NCI-H1092 (cell line): ENCODE results near the gene TYK2.
"Not testable (repeated sequence)": the region's sequence is repeated elsewhere in the genome, so short reads cannot be mapped to it uniquely, and the experiment has no call there.

Experiments used
- DNase-seq: peaks from one replicate; lab custom pipeline; 2025; lab: John Stamatoyannopoulos, UW

Gene TYK2

DNA sequence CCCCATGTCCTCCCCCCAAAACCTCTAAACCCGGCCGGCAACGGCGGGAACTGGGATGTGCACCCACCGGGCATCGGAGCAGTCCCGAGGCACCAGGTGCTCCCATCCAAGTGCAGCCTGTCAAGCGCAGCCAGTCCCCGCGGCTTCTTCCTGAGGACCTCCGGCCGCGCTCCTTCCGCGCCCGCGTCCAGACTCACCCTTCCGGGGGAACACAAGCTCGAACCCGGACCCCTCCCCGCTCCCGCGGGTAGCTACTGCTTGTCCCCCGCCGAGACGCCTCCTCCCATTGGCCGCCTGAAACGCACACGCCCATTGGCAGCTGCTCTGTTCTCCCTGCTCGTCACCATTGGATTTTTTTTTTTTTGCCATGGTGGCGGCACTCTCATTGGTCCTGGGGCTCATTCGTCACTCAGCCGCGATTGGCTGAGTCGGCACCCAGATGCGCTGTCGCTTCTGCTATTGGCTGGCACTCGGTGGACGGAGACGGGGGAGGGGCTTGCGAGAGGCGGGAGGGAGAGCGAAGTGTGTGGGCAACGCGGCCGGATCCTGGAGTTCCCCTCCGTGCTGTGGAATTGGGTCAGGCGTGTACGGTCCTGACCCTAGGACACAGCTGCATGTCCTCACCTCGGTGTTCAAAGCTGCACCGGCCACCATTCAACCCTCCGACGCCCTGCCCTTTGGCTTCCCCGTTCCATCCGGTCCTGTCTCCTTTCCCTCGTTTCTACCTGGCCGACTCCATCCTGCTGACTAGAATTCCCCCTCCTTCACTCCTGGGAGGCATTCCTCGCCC is at the start of gene TYK2:
Gene TYK2, minus strand, starts transcription at position 260 of the 790 bp plus-strand sequence. CDS start 2,166 bp downstream, outside the sequence.
- peak; percentile 99 for DNase-seq

DNA sequence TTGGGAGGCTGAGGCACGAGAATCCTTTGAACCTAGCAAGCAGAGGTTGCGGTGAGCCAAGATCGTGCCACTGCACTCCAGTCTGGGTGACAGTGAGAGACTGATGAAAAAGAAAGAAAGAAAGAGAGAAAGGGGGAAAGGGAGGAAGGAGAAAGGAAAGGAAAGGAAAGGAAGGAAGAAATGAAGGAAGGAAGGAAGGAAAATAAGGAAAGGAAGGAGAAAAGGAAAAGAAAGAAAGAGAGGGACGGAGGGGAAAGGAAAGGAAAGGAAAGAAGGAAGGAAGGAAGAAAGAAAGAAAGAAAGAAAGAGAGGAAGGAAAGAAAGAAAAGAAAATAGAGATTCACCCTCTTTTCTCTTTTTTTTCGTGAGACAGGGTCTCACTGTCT is 48.6 kb upstream of the TYK2 start:
- DNase-seq = no peak

DNA sequence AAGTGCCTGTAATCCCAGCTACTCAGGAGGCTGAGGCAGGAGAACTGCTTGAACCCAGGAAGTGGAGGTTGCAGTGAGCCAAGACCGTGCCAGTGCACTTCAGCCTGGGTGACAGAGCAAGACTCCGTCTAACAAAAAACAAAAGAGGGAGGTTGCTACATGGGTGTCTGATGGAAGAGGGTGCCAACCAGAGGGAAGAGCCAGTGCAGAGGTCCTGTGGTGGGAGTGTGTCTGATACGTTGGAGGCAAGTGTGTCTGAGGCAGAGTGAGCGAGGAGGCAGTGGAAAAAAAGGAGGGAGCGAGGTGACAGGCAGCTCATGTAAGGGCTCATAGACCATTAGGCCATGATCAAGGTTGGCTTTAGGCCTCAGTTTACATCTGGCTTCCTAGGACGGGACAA is 46.8 kb upstream of the TYK2 start:
- DNase-seq = no peak

DNA sequence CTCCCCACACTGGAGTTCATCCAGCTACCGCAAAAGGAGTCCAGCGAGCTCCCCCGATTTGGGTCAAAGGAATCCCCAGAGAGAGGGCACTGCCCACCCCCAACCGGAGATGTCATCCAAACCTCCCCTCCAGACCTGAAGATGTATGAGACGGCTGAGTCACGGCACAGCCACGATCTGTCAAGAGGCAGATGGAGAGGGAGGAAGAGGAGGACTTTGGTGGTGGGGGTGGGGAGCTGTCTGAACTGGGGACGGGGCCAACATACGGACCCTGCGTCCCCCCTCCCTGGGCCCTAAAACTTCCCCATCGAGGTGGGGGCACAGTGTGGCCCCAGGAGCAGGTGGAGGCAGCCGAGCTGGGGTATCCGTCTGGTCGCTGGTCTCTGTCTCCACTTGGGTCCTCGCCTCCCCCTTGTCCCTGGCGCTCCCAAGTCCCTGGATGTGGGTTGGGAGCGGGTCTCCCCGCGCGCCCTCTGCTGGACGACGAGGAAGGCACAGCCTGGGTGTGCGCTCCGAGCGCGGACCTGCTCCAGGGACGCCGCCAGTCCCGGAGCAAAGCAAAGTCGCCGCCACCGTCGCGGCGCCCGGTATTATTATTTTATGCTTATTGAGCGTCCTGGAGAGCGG is 43.8 kb upstream of the TYK2 start:
- peak; percentile 26 for DNase-seq

DNA sequence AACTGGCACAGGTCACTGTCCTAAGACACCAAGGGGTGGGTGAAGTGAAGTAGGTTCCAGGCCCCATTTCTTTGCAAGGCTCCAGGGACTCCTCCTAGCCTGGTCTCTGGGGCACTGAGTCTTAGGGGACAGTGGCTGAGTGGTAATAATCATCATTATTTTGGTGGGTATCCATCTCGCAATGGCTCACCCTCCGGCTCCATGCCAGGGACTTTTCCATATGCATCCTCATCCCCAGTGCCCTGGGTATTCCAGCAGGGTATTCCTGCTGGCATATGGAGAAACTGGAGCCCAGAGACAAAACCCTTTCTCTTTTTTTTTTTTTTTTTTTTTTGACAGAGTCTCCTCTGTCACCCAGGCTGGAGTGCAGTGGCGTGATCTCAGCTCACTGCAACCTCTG is 42.5 kb upstream of the TYK2 start:
- no peak for DNase-seq

DNA sequence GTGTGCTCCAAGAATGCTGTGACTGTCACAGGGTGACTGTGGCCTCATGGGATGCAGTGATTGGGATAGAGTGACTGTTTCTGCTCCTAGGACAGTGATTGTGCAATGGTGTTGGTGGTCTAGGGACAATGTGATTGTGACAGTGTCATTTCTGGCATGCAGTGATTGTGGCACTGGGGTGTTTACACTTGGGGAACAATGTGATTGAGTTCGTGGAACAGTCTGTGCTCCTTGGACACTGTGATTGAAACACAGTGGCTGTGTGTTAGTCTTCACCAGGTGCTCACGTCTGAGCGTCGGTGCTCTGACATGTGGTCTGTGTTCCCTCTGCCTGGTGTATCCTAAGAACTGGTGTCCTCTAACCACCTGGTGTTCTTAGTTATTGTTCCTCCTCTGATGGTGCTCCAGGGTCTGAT is 41.7 kb upstream of the TYK2 start:
- no peak for DNase-seq

DNA sequence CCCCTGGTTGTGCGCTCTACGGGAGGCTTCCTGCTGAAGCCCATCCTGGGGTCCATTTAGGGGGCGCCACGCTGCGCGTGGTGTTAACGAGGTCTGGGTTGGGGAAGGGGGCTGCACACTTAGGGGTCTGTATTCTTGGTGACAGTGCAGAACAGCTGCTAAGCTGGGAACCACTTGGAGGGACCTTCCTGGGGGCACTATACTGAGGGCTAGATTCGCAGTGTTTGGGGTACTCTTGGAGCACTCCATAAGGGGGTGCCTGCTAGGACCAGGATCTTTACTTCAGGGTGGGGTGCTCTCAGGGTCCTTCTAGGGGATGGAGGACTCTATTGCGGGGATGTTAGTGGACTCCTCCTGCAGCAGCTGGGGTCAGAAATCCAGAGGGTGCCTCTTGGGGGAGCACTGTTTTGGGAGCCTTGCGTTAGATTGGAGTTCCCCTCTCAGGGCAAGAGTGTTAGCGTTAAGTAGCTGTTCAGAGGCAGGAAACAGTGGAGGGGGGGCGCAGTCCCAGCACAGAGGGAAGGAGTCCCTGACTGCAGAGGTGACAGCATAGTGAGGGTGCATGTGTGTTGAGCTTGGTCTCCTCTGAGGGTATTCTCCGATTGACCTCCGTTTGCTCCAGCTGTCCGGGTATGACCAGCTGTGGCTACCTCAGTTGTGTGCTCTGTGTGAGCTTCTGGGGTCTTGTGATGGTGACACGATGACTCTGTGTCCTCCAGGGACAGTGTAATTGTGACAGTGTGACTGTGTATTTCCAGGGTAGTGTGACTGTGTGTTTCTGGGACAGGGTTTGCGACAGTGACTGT is 41.1 kb upstream of the TYK2 start:
- DNase-seq = no peak

DNA sequence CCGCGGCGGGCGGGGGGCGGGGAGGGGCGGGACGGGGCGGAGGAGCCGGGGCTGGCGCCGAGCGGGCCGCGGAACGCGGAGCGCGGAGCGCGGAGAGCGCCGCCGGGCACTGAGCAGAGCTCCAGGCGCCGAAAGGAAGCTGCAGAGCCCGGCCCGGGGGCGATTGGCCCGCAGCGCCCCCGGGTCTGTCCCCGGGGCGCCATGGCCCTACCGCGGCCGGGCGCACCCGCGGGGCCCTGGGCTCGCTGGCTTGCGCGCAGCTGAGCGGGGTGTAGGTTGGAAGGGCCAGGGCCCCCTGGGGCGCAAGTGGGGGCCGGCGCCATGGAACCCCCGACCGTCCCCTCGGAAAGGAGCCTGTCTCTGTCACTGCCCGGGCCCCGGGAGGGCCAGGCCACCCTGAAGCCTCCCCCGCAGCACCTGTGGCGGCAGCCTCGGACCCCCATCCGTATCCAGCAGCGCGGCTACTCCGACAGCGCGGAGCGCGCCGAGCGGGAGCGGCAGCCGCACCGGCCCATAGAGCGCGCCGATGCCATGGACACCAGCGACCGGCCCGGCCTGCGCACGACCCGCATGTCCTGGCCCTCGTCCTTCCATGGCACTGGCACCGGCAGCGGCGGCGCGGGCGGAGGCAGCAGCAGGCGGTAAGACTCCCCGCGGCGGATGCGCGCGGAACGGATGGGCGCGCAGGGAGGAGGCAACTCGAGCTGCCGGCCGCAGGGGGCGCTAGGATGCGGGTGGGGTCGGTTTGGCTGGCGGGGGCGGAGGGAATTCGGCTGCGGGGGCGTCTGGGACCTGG is 40.3 kb upstream of the TYK2 start, which contains the start of gene PDE4A:
Gene PDE4A, plus strand, starts transcription at position 95 of the 796 bp plus-strand sequence. Its CDS starts 227 bp downstream, at position 322.
- DNase-seq = no peak

DNA sequence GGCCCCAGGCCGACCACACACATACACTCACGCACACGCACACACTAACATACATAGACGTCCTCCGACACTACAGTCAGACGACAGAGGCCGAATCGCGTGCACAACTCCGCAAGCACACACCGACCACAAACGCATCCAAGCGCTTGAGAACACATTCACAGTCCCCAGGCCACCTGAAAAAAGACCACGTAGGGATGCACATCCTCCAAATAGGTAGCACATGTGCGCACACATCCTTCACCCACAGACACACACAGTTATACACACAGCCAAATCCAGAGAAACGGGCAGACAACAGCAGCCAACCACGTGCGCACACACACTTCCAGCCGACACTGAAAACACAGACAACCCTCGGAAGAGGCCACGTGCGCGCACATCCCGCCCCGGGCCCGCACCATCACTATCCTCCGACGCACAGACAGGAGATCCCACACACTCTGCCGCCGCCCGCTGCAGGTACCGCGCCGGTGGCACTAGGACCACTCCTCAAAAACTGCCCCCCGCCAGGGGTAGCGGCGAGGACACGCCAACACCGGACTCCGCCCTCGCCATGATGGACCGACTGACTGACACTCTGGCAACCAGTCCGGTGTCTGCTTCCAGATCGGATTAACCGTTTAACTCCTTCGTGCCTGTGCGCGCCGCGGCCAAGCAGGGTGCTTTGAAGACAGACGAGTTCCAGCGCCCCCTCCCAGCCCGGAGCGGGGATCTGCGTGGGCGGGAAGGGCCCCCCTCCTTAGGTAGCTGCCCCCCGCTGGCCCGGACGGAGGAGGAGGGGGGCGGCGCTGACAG is 39.5 kb upstream of the TYK2 start:
- no peak for DNase-seq

DNA sequence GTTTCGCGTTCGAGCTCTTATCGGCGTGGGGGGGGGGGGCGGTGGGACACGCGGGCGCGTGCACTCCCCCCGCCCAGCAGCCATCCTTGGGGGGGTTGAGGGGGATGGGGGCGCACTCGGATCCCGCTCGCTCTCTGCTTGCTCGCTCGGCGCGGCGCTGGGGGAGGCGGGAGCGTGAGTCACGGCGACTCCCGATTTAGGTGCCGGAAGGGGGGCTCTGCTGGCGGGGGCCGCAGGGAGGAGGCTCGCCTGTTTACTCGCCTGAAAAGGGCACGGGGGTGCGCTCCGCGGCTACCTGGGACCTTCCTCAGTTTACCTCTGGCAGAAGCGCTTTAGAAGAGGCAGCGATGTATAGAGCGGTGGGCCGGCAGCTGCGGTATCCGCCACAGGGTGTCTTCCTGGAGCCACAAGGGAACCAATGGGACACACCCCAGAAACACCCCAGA is 38.9 kb upstream of the TYK2 start:
- no peak for DNase-seq

DNA sequence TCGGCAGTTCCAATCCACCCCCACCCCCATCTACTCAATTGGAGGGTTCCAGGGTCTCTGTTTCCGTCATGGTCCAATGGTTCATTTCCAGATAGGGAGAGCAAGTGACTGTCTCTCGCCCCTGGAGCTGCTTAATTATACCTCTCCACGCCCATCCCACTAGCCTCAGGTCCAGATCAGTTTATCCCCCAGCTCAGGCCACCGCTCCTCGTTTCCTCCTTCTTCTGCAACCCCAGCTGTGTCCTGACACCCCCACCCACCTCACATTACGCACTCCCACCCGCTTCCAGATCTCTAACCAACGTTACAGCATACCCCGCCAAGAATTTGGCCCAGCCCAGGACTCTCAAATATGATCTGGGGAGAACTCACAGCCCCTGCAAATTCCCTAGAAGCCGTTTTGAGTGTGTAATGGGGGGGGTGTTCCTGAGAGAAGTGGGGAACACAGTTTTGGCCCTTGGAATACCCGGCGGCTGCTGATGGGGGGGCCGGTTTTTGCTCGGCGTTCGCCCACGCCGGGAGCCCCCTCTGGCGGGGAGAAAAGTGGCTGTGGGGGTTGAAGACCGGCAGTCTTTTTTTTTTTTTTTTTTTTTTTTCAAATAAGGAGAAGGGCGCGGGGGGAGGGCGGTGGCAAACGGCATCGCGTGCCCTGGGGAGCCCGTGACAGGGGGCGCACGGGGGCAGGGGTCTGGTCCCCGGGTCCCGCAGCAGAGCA is 38.3 kb upstream of the TYK2 start:
- DNase-seq = no peak

DNA sequence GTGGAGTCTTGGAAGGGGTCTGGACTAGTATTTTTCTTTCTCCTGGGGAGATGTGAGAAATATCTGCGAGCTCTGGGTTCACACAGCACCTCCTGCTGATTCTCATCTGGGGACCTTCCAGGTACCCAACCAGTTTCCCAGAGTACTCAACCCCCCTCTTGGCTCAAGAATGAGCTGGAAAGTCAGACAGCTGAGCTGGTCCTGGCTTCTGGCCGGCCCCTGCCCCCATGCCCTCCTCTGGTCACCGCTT is 37.8 kb upstream of the TYK2 start:
- no peak for DNase-seq

DNA sequence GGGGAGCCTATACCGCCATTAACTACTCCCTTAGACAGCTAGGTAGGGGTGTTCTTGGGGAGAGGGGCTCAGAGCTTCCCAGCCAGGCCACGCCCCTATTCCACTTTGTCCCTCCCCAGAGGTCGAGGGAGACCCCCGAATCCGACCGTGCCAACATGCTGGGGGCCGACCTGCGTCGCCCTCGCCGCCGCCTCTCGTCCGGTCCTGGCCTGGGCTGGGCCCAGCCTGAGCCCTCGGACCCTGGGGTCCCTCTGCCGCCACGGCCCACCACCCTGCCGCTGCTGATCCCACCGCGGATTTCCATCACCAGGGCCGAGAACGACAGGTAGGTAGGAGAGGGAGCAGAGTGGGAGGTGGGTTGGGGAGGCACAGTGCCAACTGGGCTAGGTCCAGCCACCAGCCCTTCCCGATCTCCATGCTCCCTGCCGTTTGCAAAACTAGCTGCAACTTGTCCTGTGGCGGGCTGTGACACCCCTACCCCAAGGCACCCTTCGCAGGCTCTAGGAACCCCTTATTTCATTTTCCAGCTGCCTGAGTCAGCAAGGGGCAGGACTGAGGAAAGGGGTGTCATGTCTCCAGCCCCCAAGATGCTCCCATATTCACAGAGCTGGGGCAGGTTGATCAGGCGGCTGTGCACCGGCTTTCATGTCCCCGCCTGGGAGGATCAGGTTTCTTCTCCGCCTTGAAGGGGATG is 37.3 kb upstream of the TYK2 start:
- no peak for DNase-seq

DNA sequence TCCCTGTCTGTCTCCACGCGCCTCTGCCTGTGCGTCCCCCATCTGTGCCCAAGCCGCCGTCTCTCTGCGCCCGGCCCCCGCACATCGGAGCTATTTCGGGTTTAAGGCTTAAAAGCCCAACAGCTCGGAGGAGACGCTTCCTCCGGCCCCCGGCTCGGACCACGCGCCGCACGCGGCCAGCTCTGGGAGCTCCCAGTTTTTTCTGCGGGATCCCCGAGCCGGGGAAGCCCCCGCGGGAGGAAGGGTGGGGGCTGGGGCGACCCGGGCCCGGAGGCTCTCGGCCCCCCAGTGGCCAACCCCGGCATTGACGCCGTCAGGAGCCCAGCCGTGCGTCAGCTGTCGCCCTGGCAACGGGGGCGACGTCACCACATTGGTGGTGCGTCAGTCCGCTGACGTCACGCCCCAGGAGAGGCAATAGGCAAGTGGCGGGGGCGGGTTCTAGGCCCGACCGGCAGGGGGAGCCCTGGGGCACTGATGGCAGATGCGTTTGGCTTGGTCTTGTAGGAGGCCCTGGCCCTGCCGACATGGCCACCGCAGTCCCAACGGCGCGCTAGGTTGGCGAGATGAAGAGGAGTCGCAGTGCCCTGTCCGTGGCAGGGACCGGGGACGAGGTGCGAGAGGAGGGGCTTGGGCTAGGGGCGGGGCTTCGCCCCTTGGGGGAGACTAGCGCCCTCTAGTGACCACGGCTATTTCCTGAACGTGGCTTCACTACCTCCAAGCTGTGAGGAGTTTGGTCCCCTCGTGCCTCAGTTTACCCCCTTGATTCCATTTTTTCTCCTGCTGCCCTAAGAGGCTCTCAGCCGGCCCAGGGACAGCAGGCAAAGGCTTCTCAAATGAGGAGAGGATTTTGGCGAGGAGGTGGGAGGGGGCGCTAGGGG is 36.2 kb upstream of the TYK2 start:
- DNase-seq = peak; percentile 64

DNA sequence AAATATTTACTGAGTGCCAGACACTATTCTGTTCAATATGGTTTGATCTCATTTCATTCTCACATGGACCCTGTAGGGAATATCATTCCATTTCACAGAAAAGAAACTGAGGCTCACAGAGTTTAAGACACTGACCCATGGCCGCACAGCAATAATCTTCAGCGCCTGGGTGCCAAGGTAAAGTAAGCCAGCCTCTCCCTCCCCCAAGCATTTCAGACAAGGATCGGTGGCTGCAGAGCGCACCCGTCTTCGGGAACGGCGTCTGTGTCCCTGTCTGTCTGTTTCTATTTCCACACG is 35.7 kb upstream of the TYK2 start:
- DNase-seq = no peak

DNA sequence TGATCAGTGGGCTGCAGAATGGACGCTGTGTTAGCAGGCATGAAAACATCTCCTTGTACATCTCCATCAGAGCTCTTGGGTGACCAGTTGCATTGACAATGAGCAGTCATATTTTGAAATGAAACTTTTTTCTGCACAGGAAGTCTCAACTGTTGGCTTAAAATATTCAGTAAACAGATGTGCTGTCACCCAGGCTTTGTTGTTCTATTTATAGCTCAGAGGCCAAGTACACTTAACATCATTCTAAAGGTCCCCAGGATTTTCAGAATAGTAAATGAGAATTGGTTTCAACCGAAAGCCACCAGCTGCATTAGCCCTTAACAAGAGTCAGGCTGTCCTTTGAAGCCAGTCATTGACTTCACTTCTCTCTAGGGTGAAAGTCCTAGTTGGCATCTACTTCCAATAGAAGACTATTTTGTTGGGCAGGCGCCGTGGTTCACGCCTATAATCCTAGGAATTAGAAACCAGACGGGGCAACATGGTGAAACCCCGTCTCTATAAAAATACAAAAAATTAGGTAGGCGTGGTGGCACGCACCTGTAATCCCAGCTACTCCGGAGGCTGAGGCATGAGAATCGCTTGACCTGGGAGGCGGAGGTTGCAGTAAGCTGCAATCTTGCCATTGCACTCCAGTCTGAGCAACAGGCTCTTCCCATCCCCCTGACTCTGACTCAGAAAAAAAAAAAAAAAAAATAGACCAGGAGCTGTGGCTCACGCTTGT is 32.0 kb upstream of the TYK2 start:
- DNase-seq = no peak

DNA sequence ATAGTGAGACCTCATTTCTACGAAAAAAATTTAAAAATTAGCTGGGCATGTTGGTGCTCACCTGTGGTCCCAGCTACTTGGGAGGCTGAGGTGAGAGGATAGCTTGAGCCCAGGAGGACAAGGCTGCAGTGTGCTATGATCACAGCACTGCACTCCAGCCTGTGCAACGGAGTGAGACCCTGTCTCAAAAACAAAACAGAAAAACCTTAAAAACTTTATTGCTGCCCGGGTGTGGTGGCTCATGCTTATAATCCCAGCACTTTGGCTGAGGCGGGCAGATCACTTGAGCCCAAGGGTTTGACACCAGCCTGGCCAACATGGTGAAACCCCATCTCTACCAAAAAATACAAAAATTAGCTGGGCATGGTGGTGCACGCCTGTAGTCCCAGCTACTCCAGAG is 30.9 kb upstream of the TYK2 start:
- not testable (repeated sequence) for DNase-seq

DNA sequence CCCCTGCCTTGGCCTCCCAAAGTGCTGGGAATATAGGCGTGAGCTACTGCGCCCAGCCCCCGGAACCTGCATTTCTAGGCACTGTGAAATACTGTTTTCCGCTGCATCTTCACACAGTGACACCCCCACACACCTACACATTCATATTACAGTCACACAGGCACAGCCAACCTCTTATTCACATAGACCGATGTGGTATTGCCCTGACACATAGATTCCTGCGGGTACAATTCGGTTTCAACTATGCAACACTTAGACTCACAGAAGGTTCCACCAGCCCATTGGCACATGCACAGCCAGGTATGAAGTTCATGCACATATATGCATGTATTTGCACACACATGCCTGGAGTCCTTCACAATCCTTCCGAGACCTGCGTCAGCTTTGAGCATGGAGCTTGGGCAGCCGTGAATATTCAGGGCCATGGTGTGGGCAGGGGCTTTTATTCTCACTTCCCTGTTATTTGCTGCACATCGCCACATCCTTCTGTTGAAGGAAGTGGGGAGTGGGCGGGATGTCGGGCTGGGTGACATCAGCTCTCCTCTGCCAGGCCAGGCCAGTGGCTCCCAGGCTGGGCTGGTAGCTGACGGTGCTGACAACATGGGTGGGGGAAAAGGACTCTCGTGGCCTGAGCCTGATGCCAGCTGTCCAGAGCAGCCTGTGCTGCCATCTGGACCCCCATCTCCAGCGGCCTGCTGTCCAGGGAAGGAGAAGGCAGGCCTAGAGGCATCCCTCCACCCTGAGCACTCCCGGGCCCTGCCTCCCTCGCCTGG is 28.3 kb upstream of the TYK2 start:
- no peak for DNase-seq
